ENCODE data around the gene VAMP2.

- TF ChIP-seq TCF12 (IDR thresholded peaks at IDR 0.05; ENCODE audit: low read depth) (0 out of 2 replicates have a peak, but pooled peaks have one; percentile 0), MAX (IDR thresholded peaks at IDR 0.05) (peak; percentile 42; the same call in 1 of the 2 replicates), EP300 (IDR thresholded peaks at IDR 0.05; ENCODE audit: borderline replicate concordance) (peak; percentile 16; the same call in 1 of the 2 replicates), TAF1 (IDR thresholded peaks at IDR 0.05; ENCODE audit: low read depth) (no peak), YY1 (IDR thresholded peaks at IDR 0.05; ENCODE audit: low read depth) (peak; percentile 23), CEBPB (IDR thresholded peaks at IDR 0.05) (peak; percentile 29; the same call in 1 of the 2 replicates), CREB1 (IDR thresholded peaks at IDR 0.05; ENCODE audit: low read depth) (no peak), TEAD4 (IDR thresholded peaks at IDR 0.05) (peak; percentile 92), FOXM1 (IDR thresholded peaks at IDR 0.05; ENCODE audit: borderline replicate concordance, low read depth) (no peak), RAD21 (IDR thresholded peaks at IDR 0.05; ENCODE audit: low read depth) (no peak), EGR1 (IDR thresholded peaks at IDR 0.05) (no peak), NFIC (IDR thresholded peaks at IDR 0.05) (no peak)
- TF ChIP-seq, protein P1, sequence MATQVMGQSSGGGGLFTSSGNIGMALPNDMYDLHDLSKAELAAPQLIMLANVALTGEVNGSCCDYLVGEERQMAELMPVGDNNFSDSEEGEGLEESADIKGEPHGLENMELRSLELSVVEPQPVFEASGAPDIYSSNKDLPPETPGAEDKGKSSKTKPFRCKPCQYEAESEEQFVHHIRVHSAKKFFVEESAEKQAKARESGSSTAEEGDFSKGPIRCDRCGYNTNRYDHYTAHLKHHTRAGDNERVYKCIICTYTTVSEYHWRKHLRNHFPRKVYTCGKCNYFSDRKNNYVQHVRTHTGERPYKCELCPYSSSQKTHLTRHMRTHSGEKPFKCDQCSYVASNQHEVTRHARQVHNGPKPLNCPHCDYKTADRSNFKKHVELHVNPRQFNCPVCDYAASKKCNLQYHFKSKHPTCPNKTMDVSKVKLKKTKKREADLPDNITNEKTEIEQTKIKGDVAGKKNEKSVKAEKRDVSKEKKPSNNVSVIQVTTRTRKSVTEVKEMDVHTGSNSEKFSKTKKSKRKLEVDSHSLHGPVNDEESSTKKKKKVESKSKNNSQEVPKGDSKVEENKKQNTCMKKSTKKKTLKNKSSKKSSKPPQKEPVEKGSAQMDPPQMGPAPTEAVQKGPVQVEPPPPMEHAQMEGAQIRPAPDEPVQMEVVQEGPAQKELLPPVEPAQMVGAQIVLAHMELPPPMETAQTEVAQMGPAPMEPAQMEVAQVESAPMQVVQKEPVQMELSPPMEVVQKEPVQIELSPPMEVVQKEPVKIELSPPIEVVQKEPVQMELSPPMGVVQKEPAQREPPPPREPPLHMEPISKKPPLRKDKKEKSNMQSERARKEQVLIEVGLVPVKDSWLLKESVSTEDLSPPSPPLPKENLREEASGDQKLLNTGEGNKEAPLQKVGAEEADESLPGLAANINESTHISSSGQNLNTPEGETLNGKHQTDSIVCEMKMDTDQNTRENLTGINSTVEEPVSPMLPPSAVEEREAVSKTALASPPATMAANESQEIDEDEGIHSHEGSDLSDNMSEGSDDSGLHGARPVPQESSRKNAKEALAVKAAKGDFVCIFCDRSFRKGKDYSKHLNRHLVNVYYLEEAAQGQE (IDR thresholded peaks at IDR 0.05; ENCODE audit: low read depth): no peak
These were observed 24.2 kb upstream of the VAMP2 start for GRCh38 chr17:8186787-8187516.
